ENCODE data around the gene THAP8.

THAP8 gene

DNA sequence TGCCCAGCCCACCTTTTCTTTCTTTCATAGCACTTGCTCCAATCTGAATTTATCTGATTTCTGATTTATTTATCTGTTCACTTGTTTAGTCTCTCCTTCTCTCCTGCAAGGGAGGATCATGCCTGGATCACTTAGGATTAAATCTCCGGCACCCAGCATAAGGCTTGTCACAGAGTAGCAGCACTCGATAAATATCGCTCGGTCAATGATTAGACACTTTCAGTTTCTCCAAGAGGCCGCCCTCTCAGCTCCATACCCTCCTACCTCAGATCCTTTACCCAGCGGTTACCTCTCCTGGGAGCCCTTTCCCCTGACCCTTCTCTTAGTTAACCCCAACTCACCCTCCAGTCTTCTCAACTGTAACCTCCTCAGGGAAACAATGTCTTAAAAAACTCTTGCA is 22.8 kb downstream of the THAP8 start:
- DNase-seq (ENCODE audit: insufficient read length, low spot score) (no peak), FAIRE-seq (no peak)

DNA sequence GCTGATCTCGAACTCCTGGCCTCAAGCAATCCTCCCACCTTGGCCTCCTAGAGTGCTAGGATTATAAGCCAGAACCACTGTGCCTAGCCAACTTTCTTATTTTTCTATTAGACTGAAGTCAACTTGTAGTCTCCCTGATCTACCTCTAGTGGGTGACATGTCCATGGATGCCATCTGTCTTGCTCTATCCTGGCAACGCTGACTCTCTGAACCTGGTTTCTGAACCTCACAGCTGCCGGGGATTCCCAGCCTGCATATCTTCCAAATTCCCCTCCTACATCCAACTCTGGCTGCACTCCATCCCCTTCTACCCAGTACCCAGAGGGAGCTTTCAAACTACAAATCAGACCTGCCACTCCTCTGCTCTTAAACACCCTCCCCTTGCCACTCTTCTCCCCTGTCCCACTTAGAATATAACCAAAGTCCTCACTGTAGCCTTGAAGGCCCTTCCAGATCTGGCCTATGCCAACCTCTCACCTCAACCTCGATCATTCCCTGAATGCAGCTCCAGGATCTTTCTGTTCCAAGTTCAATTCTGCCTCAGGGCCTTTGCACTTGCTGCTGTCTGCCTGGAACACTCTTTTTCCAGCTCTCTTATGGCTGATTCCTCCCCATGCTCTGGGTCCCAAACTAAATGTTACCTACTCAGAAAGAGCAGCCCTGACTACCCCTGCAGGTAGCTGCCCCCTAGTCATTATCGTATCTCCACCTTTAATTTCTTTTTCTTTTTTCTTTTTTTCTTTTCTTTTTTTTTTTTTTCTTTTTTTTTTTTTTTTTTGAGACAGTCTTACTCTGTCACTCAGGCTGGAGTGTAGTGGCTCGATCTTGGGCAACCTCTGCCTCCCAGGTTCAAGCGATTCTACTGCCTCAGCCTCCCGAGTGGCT is 23.6 kb downstream of the THAP8 start:
- FAIRE-seq (no peak), DNase-seq (ENCODE audit: insufficient read length, low spot score) (no peak)

DNA sequence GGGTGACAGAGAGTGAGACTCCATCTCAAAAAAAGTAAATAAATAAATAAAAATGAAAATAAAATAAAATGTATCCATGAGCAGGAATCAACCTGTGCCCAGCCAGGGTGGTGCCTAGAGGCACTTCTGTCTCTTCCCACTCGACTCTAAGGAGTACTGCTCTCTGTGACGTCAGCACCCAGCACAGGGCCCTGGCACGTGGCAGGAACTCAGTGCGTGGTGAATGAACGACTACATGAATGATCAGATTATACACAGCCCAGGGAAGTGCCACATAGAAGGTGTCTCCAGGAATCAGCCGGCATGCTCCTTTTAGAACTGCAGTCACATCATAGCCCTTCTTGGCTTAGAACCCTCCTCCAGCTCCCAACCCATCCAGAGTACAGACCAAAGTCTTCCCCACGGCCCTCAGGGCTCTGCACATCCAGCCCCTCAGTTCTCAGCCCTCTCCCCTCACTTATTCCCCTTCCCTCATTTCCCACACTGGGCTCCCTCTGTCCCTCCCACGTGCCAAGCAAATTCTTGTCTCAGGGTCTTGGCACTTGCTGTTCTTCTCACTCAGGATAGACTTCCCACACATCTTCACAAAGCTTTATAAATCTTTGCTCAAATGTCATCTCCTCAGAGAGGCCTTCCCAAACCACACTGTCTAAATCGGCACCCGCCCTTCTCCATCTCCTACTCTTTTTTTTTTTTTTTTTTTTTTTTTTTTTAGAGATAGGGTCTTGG is 25.6 kb downstream of the THAP8 start:
- FAIRE-seq (no peak), DNase-seq (ENCODE audit: insufficient read length, low spot score) (no peak)

DNA sequence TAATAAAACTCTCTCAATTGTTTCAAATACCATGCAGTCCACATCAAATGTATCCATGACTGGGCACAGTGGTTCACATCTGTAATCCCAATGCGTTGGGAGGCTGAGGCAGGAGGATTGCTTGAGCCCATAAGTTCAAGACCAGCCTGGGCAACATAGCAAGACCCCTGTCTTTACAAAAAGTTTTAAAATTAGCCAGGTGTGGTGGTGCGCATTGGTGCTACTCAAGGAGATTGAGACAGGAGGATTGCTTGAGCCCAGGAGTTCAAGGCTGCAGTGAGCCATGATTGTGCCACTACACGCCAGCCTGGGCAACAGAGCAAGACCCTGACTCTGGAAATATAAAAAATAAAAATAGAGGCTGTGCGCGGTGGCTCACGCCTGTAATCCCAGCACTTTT is 26.4 kb downstream of the THAP8 start:
- no peak for FAIRE-seq
- no peak for DNase-seq (ENCODE audit: insufficient read length, low spot score)

DNA sequence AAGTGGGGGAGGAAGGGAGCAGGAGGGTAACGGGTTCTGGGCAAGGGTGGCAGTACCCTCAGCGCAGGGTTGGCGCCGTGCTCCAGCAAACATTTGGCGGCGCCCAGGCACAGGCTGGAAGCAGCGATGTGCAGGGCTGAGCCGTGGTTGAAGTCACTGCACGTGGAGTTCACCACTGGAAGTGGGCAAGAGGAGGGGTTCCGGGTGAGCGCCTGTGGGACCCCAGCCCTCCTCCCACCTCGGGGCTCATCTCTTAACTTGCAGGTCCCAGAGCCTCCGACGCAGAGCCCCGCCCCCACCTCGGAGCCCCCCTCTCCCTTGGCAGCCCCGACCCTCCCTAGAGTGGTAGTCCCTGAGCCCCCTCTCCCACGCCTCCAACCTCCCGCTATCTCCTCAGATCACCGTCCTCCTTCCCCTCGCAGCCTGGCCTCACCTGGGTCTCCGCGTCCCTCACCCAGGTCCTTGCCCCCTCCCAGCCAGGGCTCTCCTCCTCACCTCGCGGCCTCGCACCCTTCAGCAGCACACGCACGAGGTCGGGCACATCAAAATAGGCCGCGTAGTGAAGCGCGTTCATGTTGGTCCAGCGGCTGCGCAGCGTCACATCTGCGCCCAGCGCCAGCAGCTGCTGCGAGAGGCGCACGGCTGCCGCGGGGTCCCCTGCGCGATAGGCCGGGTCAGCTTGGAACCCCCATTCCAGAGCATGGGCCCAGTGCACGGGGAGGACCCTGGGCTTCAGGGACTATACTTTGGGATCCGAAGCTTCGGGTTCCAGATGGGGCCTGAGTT is 27.8 kb downstream of the THAP8 start:
- FAIRE-seq (no peak), DNase-seq (ENCODE audit: insufficient read length, low spot score) (no peak)

DNA sequence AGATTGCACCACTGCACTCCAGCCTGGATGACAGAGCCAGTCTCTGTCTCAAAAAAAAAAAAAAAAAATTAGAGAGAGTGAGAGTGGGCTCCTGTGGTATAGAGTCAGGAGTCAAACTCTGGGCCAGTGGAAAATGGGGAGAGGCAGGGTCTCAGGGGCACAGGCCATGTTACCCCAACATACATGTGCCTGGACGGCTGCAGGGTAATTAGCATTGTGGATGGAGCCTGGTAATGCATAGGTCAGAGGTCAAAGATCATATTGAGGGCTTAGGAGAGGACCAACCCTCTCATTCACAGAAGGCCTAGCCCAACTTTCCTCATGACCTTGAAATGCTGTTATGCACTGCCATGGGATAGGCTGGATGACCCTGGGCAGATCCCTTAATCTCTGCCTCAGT is 28.5 kb downstream of the THAP8 start:
- FAIRE-seq, result no peak
- DNase-seq (ENCODE audit: insufficient read length, low spot score), result no peak

DNA sequence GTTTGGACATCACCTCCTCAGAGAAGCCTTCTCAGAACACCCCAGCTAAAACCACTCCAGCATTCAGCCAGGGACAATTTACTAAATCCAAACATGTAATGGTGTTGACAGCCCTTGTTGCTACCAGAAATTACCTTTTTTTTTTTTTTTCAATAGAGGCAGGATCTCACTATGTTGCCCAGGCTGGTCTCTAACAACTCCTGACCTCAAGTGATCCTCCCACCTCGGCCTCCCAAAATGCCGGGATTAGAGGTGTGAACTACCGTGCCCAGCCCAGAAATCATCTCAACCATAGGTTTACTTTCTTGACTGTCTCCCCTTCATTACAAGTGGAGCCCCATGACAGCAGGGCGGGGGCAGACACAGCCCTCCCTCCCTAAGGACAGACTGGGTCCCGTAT is 30.7 kb downstream of the THAP8 start:
- FAIRE-seq, result no peak
- no peak for DNase-seq (ENCODE audit: insufficient read length, low spot score)

DNA sequence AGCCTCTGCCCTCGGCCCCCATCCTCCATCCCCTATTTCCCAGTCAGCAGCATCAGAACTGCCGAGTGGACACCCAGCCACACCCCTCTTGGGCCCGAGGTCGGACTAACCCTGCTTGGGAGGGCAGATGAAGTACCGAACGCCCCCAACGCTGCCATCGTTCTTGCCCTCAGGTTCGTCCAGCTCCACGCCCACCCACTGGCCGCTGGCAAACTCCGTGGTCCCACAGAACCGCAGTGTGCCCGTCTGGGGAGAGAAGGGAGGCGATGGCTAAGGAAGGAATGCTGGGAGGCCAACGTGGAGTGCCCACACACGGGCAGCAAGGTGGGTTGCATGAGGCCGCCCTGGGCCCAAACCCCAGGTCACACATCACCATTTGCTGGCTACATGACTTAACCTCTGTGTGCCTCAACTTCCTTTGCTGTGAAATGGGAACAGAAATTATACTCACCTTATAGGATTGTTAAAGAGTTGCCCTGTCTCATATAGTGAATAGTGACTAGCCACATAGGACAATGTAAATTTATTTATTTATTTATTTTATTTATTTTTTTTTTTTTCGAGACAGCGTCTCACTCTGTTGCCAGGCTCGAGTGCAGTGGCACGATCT is 34.9 kb downstream of the THAP8 start:
- FAIRE-seq, result no peak
- no peak for DNase-seq (ENCODE audit: insufficient read length, low spot score)

DNA sequence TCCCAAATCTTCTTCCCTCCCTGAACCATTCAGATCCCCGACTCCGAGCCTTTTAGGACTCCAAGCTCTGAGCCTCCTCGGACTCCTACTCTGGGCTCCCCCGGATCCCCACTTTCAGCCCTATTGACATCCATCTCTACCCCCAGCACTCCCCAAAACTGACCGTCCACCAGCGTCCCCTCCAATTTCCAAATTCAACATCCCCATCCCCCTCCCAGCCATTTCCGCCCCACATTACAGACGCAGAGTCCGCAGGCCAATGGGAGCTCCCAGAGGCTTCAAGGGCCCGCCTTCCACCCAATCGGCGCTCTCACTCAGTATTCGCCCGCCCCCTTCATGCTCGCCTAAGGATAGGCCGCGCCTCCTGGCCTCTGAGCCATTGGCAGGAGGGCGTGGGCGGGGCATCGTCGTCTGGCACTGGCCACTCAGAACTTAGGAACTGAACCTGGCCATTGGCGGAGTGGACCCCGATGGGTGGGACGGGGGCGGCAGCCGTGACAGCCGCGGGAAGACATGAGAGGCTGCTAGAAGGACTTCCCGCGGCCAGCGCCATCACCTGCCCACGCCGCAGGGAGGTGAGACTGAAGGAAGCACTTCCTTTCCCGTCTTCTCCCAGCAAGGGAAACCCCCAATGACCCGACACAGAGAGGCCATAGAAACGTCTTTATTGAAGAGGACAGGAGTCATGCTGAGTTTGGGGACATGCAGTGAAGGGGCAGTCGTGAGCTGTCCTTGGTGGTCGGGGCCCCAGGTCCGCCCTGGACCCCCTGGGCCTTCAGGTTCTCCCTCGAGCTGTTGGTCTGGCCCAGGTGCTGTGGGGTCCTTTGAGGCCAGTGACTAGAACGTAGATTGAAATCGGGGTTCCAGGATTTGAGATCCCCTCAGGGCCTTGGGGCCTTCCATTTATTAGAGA is 39.8 kb downstream of the THAP8 start, which contains the start of gene ALKBH6:
ALKBH6 (minus strand) TSS at position 202 of the 913 bp plus-strand sequence. CDS start 816 bp downstream, outside the sequence.
- peak; percentile 100 for FAIRE-seq
- peak; percentile 99 for DNase-seq (ENCODE audit: insufficient read length, low spot score)

DNA sequence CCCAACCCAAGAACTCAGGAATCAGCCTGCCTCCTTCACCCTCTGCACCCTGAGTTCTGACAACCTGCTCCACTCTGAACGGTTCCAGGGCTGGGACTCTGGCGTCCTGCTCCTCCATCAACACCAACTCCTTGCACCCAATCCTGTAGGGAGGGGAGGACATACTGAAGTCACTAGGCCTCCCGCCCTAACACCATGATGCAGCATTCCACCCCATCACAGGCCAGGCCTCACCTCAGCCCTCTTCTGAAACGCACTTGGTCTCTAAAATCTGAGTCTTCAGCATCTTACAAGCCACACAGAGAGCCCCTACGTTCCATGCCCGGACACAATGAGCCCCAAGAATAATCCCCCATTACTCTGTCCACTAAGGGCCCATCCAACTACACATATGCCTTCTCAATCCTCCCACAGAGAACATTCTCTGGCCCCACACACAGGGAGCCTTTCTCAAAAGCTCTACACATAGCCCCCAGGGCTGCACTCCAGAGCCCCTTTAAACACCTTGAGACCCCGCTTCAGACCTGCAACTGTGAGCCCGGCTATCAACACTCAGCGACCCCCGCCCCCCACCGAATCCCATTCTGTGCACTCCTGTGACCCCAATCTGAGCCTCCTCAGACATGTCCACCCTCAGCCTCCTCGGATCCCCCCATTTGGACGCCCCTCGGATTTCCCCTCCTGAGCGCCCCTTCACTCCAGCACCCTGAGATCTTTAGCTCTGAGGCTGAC is 40.6 kb downstream of the THAP8 start:
- DNase-seq (ENCODE audit: insufficient read length, low spot score), result no peak
- FAIRE-seq, result no peak

DNA sequence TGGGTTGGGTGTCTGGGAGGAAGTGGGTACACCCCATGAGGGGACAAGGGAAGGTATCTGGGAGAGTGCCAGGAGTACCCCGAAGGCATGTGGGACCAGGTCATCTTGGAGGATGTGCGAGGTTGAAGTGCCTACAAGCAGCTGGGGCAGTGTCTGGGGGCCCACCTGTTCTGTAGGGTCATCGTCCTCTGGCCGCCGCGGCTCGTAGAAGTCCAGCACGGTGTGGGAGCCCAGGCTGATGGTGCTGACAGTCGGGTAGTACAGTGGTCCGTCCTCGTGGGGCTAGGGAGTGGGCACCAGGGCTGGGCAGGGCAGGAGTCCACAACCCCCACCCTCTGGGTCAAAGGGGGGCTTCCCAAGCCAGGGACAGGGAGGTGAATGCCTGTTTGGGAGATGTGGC is 43.7 kb downstream of the THAP8 start:
- no peak for FAIRE-seq

DNA sequence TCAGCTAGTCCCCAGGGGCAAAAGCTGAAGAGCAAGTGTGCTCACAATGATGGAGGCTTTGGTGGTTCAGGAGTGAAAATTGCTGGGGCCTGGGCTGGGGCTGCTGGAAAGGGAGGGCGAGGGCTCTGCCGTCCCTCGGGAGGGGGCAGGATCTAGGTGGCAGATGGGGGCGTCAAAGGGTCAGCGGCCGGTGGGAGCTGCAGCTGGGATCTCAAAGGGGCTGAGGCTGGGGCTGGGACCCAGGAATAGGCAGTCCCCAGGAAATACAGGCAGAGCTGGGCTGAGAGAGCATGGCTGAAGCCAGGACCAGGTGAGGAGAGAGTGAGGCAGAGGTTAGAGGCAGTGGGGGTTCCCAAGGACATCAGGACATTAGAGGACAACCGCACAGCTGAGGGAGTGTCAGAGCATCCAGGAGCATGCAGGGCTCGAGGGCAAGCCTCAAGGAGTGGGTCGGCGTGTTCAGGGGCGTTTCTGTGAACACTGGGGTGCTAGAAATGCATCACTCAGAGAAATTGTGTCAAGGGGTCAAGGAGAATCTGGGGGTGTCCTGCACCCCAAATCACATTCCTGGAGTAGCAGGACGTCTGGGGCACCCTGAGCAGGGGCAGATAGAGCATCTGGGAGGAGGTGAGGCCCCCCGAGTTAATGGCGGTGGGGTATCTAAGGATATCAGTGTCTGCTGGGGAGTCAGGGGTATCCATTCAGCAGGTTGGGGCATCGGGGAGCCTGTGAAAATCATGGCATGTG is 44.3 kb downstream of the THAP8 start:
- DNase-seq (ENCODE audit: insufficient read length, low spot score), result no peak

More for the DNA sequence above, 43.7 kb downstream of the THAP8 start:
- no peak for DNase-seq (ENCODE audit: insufficient read length, low spot score)

DNA sequence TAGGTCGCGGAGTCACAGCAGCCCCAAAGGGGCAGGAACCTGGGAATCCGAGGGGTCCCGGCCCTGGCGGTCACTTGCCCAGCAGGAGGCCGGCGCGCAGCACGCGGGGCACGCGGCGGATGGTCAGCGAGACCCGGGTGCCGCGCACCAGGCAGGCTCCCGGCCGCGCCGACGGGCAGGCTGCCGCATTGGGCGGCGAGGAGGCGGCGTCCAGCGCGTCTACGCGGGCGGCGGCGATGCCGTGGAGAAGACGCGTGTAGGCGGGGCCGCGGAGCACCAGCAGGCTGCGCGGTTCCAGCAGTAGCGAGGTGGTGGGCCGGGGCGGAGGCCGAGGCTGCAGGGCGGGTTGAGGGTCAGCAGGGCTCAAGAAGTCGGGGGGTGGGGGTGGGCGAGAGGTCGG is 44.9 kb downstream of the THAP8 start:
- DNase-seq (ENCODE audit: insufficient read length, low spot score) (no peak), FAIRE-seq (no peak)

More for the DNA sequence above, 44.3 kb downstream of the THAP8 start:
- FAIRE-seq, result no peak

DNA sequence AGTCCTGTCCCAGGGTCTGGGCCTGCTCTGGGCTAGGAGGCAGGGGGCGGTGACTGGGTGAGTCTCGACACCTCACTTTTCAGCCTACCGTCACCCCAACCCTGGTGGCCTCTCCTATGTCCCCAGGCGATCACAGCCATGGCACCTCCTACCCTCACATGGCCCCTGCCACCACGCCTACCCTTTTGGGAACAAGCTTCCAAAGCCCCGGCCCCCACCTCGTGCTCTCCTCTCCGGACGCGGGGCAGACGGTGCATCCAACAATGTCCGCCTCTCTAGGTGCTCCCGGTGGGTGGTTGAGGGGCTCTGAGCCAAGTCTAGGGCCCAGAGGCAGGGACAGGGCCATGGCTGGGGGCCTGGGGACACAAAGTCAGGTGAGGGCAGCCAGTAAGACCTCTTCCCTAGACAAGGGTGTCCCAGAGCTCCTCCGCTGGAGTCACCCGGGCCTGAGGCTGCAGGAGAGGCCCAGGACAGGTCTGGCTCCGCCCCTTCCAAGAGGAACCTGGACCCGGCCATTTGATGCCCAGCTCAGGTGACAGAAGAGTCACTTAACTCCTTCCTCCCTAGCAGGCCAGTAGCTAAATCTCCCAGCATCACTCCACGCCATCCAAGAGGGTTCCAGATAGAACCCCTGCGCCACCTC is 45.6 kb downstream of the THAP8 start, which contains the start of gene SYNE4:
SYNE4 (minus strand) TSS at position 478 of the 643 bp plus-strand sequence; CDS start at position 346, 132 bp downstream.
- no peak for FAIRE-seq
- DNase-seq (ENCODE audit: insufficient read length, low spot score), result no peak

DNA sequence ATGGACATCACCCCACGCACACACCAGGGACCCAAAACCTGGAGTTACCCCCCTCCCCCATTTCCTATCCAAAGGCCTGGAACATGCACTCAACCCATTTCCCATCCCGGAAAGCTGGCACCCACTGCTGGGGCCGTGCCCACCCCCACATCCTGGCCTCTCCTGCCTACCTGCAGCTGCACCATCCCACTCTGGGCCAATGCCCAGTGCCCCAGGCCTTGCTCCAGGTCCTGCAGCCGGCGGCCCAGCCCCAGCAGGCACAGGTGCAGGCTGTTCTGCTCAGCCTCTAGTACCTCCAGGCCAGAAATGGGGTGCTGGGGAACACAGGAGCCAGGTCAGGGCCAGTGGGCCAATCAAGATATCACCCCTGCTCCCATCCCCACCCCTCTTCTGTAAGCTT is 47.1 kb downstream of the THAP8 start:
- no peak for FAIRE-seq
- DNase-seq (ENCODE audit: insufficient read length, low spot score), result no peak

DNA sequence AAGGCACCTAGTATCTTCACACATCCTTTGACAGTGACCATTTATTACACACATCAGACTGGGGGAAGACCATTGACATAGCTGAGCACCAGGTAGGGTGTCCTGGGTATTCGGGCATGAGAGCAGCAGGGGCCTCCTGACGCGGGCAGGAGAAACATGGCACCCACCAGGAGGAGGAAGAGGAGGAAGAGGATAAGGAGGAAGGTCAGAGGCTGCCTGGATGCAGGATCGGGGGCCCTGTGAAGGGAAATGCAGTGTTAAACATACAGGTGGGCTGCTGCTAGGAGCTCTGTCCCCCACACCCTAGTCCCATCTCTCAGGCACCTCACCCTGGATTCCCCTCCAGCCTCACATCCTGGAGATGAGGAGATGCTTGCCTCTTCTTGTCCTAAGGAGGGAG is 50.8 kb downstream of the THAP8 start:
- FAIRE-seq (no peak), DNase-seq (ENCODE audit: insufficient read length, low spot score) (no peak)

DNA sequence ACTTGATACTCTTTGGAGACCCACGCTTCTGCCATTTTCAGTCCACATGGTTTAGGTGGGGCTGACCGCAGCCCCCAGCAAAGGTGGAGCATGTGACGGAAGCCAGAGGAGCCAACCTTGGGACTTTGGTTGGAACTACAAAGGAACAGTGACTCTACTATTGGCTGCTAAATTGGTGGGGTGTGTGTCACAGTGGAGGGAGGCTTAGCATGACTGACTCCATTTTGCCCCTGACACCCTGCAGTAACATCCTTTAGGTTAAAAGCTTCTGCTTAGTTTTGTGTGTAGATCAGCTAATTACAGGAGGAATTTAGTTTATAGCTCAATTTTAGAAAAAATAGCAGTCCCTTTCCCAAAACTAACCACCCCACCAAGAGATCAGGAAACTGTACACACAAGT is 52.5 kb downstream of the THAP8 start:
- FAIRE-seq (no peak), DNase-seq (ENCODE audit: insufficient read length, low spot score) (no peak)

DNA sequence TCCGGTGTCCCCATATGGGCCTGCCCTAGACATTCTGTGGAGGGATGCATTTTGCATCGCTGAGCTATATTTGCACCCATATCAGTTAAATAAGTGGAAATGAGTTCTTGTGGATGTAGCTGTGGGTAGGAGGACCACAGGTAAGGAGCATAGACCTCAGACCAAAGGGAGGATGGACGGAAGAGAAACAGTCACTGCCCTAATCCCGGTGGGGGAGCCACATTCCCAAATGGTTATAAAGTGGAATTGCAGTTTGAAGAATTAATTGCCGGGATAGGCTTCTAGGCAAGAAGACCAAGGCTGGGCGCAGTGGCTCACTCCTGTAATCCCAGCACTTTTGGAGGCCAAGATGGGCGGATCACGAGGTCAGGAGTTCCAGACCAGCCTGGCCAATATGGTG is 57.3 kb downstream of the THAP8 start:
- FAIRE-seq (no peak), DNase-seq (ENCODE audit: insufficient read length, low spot score) (no peak)
